GM12801 (cell line): ENCODE data around the gene MINDY2.

ENCODE experiments used
- CTCF ChIP-seq: IDR thresholded peaks from one replicate; pipeline ENCODE4 v1.5.1; 2011; ENCODE audit warnings: control low read depth; ENCODE audit not compliant: insufficient read length; ENCODE audit errors: extremely low read depth

Gene MINDY2

GRCh38 chr15:58771621-58772250 lies 634 bp downstream of the MINDY2 start:
- no peak for TF ChIP-seq CTCF

GRCh38 chr15:58773024-58773423 lies 1.9 kb downstream of the MINDY2 start:
- TF ChIP-seq CTCF = no peak

- TF ChIP-seq CTCF = no peak
Measured at GRCh38 chr15:58775402-58775801, 4.3 kb downstream of the MINDY2 start.

- TF ChIP-seq CTCF = no peak
Measured at GRCh38 chr15:58777107-58777506, 6.0 kb downstream of the MINDY2 start.

GRCh38 chr15:58779554-58779953 lies 8.5 kb downstream of the MINDY2 start:
- TF ChIP-seq CTCF = no peak

GRCh38 chr15:58785355-58785754 lies 14.3 kb downstream of the MINDY2 start:
- no peak for TF ChIP-seq CTCF

GRCh38 chr15:58788056-58788710 lies 17.1 kb downstream of the MINDY2 start:
- TF ChIP-seq CTCF = no peak
